ENCODE data around the gene TTPAL.

GRCh38 chr20:44454306-44454963 lies 21.2 kb upstream of the TTPAL start:
- TF ChIP-seq CTCF (IDR thresholded peaks at IDR 0.05): no peak
- no peak for TF ChIP-seq ZFX (IDR thresholded peaks at IDR 0.05; ENCODE audit: borderline replicate concordance)
